ENCODE results near the gene IRAK1. TPM values are rescaled to one million over a fixed set of nuclear protein-coding genes. Genes with fewer than 3 reads are reported as not detected.

IRAK1 gene
- total RNA-seq, 1 donor from 2014 or later: 69.1 TPM

- peaks cover 35% of the 10 kb centered on the region for H3K4me1 Mint-ChIP-seq
- no peak for TF ChIP-seq CTCF (IDR thresholded peaks at IDR 0.05; ENCODE audit: unreplicated experiment)
- DNase-seq (ENCODE audit: low spot score in 2 of 2, unreplicated experiment in 2 of 2): no peak
- peaks cover 20% of the 10 kb centered on the region for H3K9me3 Mint-ChIP-seq
- peaks cover 7% of the 10 kb centered on the region for H3K36me3 Mint-ChIP-seq
- H3K27me3 Mint-ChIP-seq (ENCODE audit: low read depth): no peaks in the 10 kb centered on the region
- H3K4me3 Mint-ChIP-seq: no peak overlapping the region
- H3K27ac Mint-ChIP-seq: peak overlapping the region; percentile 78
Observed at GRCh38 chrX:154046031-154046781, 26.5 kb upstream of the IRAK1 start.

- peaks cover 22% of the 10 kb centered on the region for H3K4me1 Mint-ChIP-seq
Observed at GRCh38 chrX:154044091-154044490, 24.4 kb upstream of the IRAK1 start.

GRCh38 chrX:154043003-154043763, 23.5 kb upstream of the IRAK1 start:
- Mint-ChIP-seq H3K27me3 (ENCODE audit: low read depth) (no peaks in the 10 kb centered on the region), H3K9me3 (peaks cover 14% of the 10 kb centered on the region), H3K27ac (no peak overlapping the region), H3K36me3 (peaks cover 7% of the 10 kb centered on the region), H3K4me3 (no peak overlapping the region), H3K4me1 (peaks cover 16% of the 10 kb centered on the region)
- DNase-seq (ENCODE audit: low spot score in 2 of 2, unreplicated experiment in 2 of 2): no peak
- TF ChIP-seq CTCF (IDR thresholded peaks at IDR 0.05; ENCODE audit: unreplicated experiment): no peak

More at GRCh38 chrX:154044091-154044490, 24.4 kb upstream of the IRAK1 start:
- no peak for DNase-seq (ENCODE audit: low spot score in 2 of 2, unreplicated experiment in 2 of 2)
- TF ChIP-seq CTCF (IDR thresholded peaks at IDR 0.05; ENCODE audit: unreplicated experiment): no peak
- Mint-ChIP-seq H3K27me3 (ENCODE audit: low read depth) (no peaks in the 10 kb centered on the region), H3K9me3 (peaks cover 15% of the 10 kb centered on the region), H3K36me3 (peaks cover 7% of the 10 kb centered on the region), H3K27ac (peak overlapping the region; percentile 47), H3K4me3 (no peak overlapping the region)

DNA sequence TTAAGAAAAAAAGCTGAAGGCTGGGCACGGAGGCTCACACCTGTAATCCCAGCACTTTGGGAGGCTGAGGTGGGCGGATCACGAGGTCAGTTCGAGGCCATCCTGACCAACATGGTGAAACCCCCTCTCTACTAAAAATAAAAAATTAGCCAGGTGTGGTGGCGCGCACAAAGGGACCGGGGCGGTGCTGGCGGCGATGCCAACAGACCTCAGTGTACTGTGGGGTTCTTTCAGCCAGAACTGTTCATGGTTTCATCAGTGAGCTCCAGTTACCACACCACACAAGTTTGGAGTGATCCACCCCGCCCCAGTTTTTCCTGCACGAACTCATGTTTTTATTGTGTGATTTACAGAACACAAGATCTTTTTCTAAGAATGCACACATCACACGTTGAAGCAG, 21.2 kb upstream of the IRAK1 start:
- Mint-ChIP-seq H3K27ac (no peak overlapping the region), H3K4me3 (no peak overlapping the region), H3K9me3 (peaks cover 4% of the 10 kb centered on the region), H3K4me1 (peaks cover 3% of the 10 kb centered on the region), H3K27me3 (ENCODE audit: low read depth) (no peaks in the 10 kb centered on the region), H3K36me3 (peaks cover 6% of the 10 kb centered on the region)
- no peak for TF ChIP-seq CTCF (IDR thresholded peaks at IDR 0.05; ENCODE audit: unreplicated experiment)
- DNase-seq (ENCODE audit: low spot score in 2 of 2, unreplicated experiment in 2 of 2): no peak

DNA sequence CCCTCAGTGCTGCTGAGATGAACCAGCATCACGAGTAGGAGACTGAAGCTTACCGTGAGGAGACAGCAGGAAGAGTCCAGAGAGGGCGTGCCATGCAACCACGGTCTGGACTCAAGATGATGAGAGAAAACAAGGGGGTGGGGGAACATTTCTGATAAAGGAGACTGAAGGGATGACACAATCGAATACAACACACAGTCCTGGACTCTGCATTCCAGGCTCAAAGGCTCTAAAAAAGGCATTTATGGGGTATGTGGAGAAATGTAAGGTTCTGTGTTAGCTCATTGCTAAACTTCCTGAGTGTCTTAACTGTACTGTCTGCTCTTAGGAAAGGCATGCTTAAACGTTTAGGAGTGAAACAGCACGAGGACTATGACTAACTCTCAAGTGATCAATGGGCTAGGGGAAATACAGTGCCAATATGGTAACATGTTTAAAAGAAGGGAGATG, 20.6 kb upstream of the IRAK1 start:
- peaks cover 4% of the 10 kb centered on the region for H3K9me3 Mint-ChIP-seq

More for the DNA sequence above, 20.6 kb upstream of the IRAK1 start:
- DNase-seq (ENCODE audit: low spot score in 2 of 2, unreplicated experiment in 2 of 2): no peak
- Mint-ChIP-seq H3K27ac (peak overlapping the region; percentile 52), H3K36me3 (peaks cover 6% of the 10 kb centered on the region), H3K4me3 (no peak overlapping the region), H3K27me3 (ENCODE audit: low read depth) (no peaks in the 10 kb centered on the region), H3K4me1 (peaks cover 3% of the 10 kb centered on the region)
- no peak for TF ChIP-seq CTCF (IDR thresholded peaks at IDR 0.05; ENCODE audit: unreplicated experiment)
